Stomach (tissue), 4 donors: ENCODE results near the gene ZNF212.

Source experiments
- CTCF ChIP-seq, 7 experiments: fragments of 450-650 bp in 4 of 7; fragments of 200-600 bp in 3 of 7; sonication (generic) in 3 of 7; IDR thresholded peaks; one replicate each; pipeline ENCODE4 v1.5.1; 2016 to 2019; ENCODE audit warnings: antibody characterized with exemption in 7 of 7, control low read depth in 2 of 7, mild to moderate bottlenecking in 1 of 7
- POLR2A ChIP-seq, 4 donors: fragments of 450-650 bp; IDR thresholded peaks; one replicate each; pipeline ENCODE4 v1.6.1; 2016; ENCODE audit warnings: antibody characterized with exemption in 4 of 4, control low read depth in 2 of 4, mild to moderate bottlenecking in 1 of 4, moderate library complexity in 1 of 4
- POLR2AphosphoS5 ChIP-seq, 3 donors: sonication (generic); formaldehyde crosslinking; IDR thresholded peaks; one replicate each; pipeline ENCODE4 v1.6.1; 2016; ENCODE audit warnings: antibody characterized with exemption in 3 of 3

GRCh38 chr7:149255174-149255573 is 15.7 kb downstream of the ZNF212 start:
- no peak for TF ChIP-seq POLR2A (IDR thresholded peaks at IDR 0.05)
- TF ChIP-seq CTCF (IDR thresholded peaks at IDR 0.05): no peak
- no peak for TF ChIP-seq POLR2AphosphoS5 (IDR thresholded peaks at IDR 0.05)
